ENCODE measurements around the gene SOCS7.

The SOCS7 gene

DNA sequence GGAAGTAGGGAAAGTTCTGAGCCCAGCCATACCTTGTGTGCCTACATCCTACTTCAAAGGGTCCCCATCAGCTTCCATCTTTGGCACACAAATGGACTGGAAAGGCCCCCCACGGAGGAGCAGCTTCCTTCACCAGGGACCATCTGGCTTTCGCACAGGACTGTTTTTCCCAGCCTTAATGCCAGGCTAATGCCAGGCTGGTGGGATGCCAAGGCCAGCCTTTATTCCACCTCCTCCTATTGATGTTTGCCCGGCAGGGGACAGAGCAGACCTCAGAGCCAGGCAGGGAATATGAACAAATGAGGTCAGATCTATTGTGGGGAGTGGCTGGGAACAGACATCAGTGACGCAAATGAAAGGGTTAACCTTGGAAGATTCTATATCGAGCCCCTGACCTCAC lies 13.6 kb upstream of the SOCS7 start:
- no peak for DNase-seq

DNA sequence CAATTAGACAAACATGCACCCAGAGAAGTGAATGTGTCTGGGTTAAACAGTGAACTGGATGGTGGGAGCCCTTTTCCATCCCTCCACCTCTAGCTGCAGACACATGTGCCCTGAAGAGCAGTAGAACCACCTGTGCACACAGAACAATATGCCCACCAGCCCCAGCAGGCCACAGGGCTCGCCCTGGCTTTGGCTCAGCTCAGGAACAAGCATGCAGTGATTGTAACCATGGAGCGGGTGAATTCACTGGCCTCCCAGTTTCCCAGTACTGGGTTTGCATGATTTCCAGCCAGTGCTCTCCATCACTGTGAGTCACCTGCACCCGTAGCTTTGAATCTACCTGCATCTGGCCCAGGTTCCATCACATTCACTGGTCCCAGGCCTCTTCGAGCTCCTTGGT lies 13.1 kb upstream of the SOCS7 start:
- DNase-seq: no peak

DNA sequence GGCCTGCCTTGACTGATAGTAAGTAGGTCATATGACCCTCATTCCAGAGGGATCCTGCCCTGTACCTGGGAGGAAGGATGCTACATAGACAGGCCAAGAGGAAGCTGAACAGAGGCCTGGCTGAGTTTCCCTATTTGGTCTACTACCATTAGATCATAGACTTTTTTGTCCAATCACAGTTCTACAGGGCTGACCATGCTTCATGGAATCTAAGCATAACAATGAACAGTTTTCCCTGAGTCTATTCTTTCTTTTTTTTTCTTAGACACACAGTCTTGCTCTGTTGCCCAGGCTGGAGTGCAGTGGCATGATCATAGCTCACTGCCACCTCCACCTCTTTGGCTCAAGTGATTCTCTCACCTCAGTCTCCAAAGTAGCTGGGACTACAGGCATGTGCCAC lies 11.8 kb upstream of the SOCS7 start:
- no peak for DNase-seq

DNA sequence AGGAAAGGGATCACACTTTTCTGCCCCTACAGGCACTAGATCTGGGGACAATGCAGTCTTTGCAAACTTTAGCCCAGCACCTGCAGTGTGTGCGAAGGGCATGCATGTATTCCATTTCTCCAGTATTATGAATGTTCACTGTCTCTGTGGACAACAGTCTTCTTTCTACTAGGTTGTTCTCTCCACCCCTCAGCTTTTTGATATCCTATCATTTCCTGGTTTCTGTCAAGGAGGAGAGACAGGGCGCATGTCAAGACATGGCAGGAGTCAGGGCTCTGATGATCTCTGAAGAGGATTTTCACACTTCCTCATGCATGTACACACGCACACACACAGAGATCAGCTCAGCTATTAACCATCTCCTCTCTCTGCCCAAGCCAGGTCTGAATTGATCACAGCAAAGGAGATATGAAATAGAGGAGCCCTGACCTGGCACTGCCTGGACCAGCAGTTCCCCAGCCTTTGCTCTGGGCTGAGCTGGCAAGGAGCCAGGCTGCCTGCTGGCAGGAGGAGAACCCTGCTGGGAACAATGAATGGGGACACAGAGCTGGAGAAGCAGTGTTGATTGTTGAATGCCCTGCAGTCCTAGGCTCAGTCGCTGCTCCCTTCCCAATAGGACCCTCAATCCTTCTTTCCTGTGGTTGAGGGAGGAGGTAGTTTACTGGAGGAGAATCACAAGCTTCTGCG lies 10.5 kb upstream of the SOCS7 start:
- peak; percentile 77 for DNase-seq

DNA sequence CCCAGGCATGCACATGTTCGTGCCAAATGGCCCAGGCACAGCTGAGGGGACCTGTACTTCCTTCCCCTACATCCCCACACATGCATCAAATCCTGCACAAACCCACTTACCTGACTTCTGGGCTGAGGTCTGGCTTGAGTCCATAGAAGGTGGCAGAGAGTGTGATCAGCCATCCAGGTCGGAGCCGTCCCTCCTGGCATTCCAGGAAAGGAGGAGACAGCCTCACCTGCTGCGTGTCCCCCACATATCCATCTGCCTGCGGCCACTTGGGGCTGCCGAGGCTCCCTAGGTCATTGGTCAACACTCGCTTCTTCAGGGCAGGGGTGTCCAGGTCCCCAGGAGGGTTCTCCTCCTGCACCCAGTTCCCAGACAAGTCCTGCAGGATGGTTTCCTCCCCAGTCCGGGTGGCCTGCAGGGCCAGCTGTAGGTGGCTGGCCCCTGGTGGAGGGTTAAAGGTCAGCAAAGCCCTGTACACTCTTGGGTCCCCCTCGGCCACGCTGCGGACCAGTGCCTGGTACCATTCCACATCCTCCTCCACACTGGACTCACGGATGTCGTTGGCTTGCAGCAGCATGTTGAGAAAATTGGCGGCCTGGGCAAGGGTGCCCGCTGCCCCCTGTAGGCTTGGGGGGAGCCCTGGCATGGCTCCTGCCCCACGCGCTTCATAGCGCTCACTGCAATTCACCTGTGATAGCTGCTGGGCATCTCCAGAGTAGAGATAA lies 8.6 kb upstream of the SOCS7 start:
- no peak for DNase-seq

DNA sequence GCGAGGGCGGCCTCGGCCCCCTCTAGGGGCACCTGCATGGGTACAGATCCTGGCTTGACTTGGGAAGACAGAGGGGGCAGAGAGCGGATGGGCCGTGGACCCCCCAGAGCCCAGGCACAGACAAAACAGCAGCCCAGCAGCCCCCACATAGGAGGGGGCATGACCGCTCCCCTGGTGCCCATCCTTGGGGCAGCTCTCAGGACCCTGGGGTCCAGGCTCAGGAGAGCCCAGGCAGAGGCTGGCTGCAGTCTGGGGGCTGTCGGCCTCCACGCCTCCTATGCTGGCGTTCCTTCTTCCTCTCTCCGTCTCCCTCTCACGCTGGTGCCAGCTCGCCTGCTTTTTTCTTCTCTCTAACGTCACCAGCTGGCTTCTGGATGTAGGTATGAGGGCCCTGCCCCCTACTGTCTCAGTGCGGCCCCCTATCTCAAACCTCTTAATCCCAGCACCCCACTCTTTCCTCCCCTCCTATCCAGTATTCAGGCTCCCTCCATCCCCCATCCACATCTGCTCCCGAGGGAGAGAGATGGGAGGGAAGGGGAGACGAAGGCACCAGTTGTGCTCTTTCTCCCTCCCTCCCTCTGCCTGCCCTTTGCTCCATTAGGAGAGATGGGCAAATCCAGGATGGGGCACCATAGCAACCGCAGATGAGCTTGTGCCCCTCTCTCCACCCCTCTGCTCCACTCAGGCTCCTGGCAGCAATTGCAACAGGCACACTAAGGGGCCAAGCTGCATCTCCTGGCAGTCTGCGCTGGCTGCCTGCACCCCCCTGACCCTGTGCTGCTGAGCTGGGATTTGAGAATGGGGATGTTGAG lies 7.8 kb upstream of the SOCS7 start, which contains the start of gene GPR179:
TSS of gene GPR179 (minus strand) at position 349 of the 812 bp plus-strand sequence. CDS start at position 182, 167 bp downstream.
- DNase-seq: no peak

- no peak for DNase-seq
Observed at GRCh38 chr17:38344420-38344745, 7.3 kb upstream of the SOCS7 start.

GRCh38 chr17:38345743-38346142 lies 5.9 kb upstream of the SOCS7 start:
- DNase-seq: no peak

- DNase-seq: peak; percentile 88
Observed at GRCh38 chr17:38349097-38349730, 2.4 kb upstream of the SOCS7 start.

- DNase-seq: no peak
Observed at GRCh38 chr17:38350035-38350434, 1.6 kb upstream of the SOCS7 start.

- no peak for DNase-seq
Observed at GRCh38 chr17:38352245-38353085, 821 bp downstream of the SOCS7 start.

DNA sequence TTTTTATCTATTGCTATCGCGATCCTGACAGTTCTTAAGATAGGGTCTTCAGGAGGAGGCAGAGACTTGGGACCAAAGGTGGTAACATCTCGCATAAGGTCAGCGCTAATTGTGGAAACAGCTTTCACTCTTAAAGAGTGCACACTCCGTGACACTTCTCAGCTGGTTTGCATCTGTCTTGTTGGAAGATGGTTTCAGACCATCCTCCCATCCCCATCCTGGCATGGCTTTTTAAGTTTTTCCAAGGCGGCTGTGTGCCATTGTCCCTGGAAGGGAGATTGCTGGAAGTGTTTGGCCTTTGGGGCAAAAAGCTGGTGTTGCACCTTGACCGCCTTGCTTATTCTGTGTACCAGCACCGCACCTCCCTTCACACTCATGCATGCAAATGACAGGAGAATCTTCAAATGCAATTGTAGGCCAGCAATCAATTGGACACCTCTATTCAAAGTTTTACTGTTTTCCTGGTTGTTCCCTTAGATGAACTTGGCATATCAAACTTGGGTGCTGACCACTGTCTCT lies 1.5 kb downstream of the SOCS7 start:
- no peak for DNase-seq

DNA sequence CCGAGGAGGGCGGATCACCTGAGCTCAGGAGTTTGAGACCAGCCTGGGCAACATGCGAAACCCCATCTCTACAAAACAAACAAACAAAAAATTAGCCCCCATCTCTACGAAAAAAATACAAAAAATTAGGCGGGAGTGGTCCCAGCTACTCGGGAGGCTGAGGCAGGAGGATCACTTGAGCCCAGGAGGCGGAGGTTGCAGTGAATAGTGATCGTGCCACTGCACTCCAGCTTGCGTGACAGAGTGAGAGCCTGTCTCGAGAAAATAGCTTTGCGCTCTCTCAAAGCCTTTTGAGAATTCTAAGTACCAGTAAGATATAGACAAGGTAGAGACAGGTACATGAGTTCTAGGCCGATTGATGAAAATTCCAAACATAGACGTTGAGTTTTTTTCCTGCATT lies 2.0 kb downstream of the SOCS7 start:
- DNase-seq: no peak

GRCh38 chr17:38354466-38354865 lies 2.8 kb downstream of the SOCS7 start:
- no peak for DNase-seq

GRCh38 chr17:38355251-38355650 lies 3.6 kb downstream of the SOCS7 start:
- no peak for DNase-seq

GRCh38 chr17:38357486-38358123 lies 6.0 kb downstream of the SOCS7 start:
- DNase-seq: no peak

DNA sequence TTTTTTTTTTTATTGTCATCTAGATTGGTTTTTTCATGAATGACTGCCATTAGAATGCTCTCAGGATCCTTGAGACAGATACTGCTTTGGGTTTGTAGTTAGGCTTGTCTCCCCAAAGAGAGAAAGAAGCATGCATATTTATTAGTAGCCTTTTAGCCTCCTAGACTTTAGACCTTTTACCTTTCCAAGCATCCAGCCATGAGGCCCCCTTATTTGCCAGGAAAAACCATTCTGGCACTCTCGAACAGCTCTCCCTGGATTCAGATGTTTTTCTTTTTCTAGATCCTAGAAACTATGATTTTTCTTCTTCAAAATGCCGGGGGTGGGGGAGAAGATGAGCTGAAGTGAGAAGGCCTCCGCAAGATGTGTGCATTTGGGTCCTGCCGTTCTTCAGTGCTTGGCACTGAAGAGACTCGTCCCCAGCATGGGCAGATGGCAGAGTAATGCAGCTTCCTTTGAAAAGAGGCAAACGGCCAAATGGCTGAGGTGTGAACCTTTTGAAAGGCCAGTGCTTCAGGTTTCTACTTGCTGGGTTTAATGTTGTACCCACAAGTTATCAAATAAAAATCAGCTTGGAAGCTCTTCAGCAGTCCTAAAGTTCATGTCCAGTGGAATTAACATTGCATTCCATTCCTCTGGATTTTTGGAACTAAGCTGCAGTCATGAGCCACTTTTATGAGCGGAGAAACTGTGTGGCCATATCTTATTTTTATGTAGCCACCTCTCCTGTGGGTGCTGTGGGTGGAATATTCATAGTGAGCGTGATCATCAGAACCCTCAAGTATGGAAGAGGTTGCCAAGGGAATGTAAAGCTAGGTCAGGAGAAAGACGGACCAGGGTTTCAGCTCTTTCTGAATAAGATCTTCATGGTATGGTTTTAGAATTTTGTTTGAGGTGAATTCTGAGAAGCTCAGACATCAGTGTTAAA lies 7.2 kb downstream of the SOCS7 start:
- no peak for DNase-seq

- DNase-seq: no peak
Observed at GRCh38 chr17:38361694-38362465, 10.2 kb downstream of the SOCS7 start.

DNA sequence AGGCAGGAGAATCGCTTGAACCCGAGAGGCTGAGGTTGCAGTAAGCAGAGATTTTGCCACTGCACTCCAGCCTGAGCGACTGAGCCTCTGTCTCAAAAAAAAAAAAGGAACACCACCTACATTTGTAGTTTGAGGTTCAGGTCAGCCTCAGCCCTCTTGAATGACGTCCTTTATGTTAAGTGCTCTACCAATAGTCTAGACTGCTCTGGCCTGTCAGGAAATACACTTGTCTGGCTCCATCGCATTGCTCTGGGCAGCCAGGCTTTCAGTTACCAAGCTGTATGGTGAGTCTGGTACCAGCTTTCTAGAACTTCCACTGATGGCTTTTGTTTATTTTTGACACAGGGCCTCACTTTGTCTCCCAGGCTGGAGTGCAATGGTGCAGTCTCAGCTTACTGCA lies 11.4 kb downstream of the SOCS7 start:
- no peak for DNase-seq

- no peak for DNase-seq
Observed at GRCh38 chr17:38364741-38365140, 13.1 kb downstream of the SOCS7 start.
